Measurements from ENCODE around the gene ZNF839.
"Not testable (repeated sequence)": the region's sequence is repeated elsewhere in the genome, so short reads cannot be mapped to it uniquely, and the experiment has no call there.

The ZNF839 gene

GRCh38 chr14:102348376-102348775, 28.8 kb downstream of the ZNF839 start:
- H3F3A ChIP-seq (ENCODE audit: low read depth), result no peaks in the 10 kb centered on the region

GRCh38 chr14:102351023-102351422, 31.5 kb downstream of the ZNF839 start:
- no peaks in the 10 kb centered on the region for H3F3A ChIP-seq (ENCODE audit: low read depth)
- no peaks in the 10 kb centered on the region for H3K9me2 ChIP-seq (replicated peaks; ENCODE audit: low read depth, low read length)
- peaks cover 26% of the 10 kb centered on the region; the same call in 1 of the 2 replicates for H3K36me3 ChIP-seq (ENCODE audit: insufficient read depth, low read length)
- H4K20me1 ChIP-seq (ENCODE audit: insufficient read depth, low read length, poor library complexity, severe bottlenecking), result no peaks in the 10 kb centered on the region
- no peak overlapping the region for H2AFZ ChIP-seq (ENCODE audit: low read length)
- TF ChIP-seq CTCF (conservative IDR thresholded peaks at IDR 0.05; ENCODE audit: low read length) (no peak), EZH2phosphoT487 (IDR thresholded peaks at IDR 0.05; ENCODE audit: borderline replicate concordance) (no peak)
- H3K9me3 ChIP-seq (ENCODE audit: insufficient read depth, low read depth, low read length), result no peaks in the 10 kb centered on the region
- no peak overlapping the region for H3K4me2 ChIP-seq (ENCODE audit: low read depth, low read length, poor library complexity, severe bottlenecking)
- H3K27me3 ChIP-seq (ENCODE audit: insufficient read depth, low read length, poor library complexity, severe bottlenecking), result no peaks in the 10 kb centered on the region
- H3K9ac ChIP-seq (ENCODE audit: low read depth, low read length, poor library complexity, severe bottlenecking), result no peak overlapping the region
- no peaks in the 10 kb centered on the region for H3K79me2 ChIP-seq (ENCODE audit: insufficient read depth, low read length)
- no peaks in the 10 kb centered on the region for H3K4me1 ChIP-seq (ENCODE audit: insufficient read depth, low read length, poor library complexity, severe bottlenecking)
- H3K4me3 ChIP-seq (ENCODE audit: low read length, poor library complexity, severe bottlenecking), result no peak overlapping the region

More at GRCh38 chr14:102348376-102348775, 28.8 kb downstream of the ZNF839 start:
- Histone ChIP-seq H3K79me2 (ENCODE audit: insufficient read depth, low read length) (no peaks in the 10 kb centered on the region), H3K4me2 (ENCODE audit: low read depth, low read length, poor library complexity, severe bottlenecking) (no peak overlapping the region), H3K9ac (ENCODE audit: low read depth, low read length, poor library complexity, severe bottlenecking) (no peak overlapping the region), H3K27me3 (ENCODE audit: insufficient read depth, low read length, poor library complexity, severe bottlenecking) (no peaks in the 10 kb centered on the region), H3K9me3 (ENCODE audit: insufficient read depth, low read depth, low read length) (no peaks in the 10 kb centered on the region), H3K4me3 (ENCODE audit: low read length, poor library complexity, severe bottlenecking) (no peak overlapping the region), H4K20me1 (ENCODE audit: insufficient read depth, low read length, poor library complexity, severe bottlenecking) (no peaks in the 10 kb centered on the region), H2AFZ (ENCODE audit: low read length) (no peak overlapping the region), H3K36me3 (ENCODE audit: insufficient read depth, low read length) (peaks cover 32% of the 10 kb centered on the region; the same call in 1 of the 2 replicates), H3K9me2 (replicated peaks; ENCODE audit: low read depth, low read length) (no peaks in the 10 kb centered on the region), H3K4me1 (ENCODE audit: insufficient read depth, low read length, poor library complexity, severe bottlenecking) (no peaks in the 10 kb centered on the region)
- TF ChIP-seq CTCF (conservative IDR thresholded peaks at IDR 0.05; ENCODE audit: low read length) (no peak), EZH2phosphoT487 (IDR thresholded peaks at IDR 0.05; ENCODE audit: borderline replicate concordance) (no peak)

- not testable (repeated sequence) for H3K4me2 ChIP-seq (ENCODE audit: low read depth, low read length, poor library complexity, severe bottlenecking); H3K79me2 ChIP-seq (ENCODE audit: insufficient read depth, low read length); H3K9me2 ChIP-seq (replicated peaks; ENCODE audit: low read depth, low read length); H3K9ac ChIP-seq (ENCODE audit: low read depth, low read length, poor library complexity, severe bottlenecking); H3F3A ChIP-seq (ENCODE audit: low read depth); H4K20me1 ChIP-seq (ENCODE audit: insufficient read depth, low read length, poor library complexity, severe bottlenecking); H3K9me3 ChIP-seq (ENCODE audit: insufficient read depth, low read depth, low read length); H3K4me1 ChIP-seq (ENCODE audit: insufficient read depth, low read length, poor library complexity, severe bottlenecking); H3K4me3 ChIP-seq (ENCODE audit: low read length, poor library complexity, severe bottlenecking); H3K27me3 ChIP-seq (ENCODE audit: insufficient read depth, low read length, poor library complexity, severe bottlenecking); H2AFZ ChIP-seq (ENCODE audit: low read length)
- peaks cover 26% of the 10 kb centered on the region; the same call in 1 of the 2 replicates for H3K36me3 ChIP-seq (ENCODE audit: insufficient read depth, low read length)
Observed at GRCh38 chr14:102351593-102351992, 32.0 kb downstream of the ZNF839 start.

- Histone ChIP-seq H3K36me3 (ENCODE audit: insufficient read depth, low read length) (peaks cover 21% of the 10 kb centered on the region; the same call in 1 of the 2 replicates), H2AFZ (ENCODE audit: low read length) (no peak overlapping the region), H3K9ac (ENCODE audit: low read depth, low read length, poor library complexity, severe bottlenecking) (no peak overlapping the region), H3K4me1 (ENCODE audit: insufficient read depth, low read length, poor library complexity, severe bottlenecking) (no peaks in the 10 kb centered on the region), H3K9me2 (replicated peaks; ENCODE audit: low read depth, low read length) (no peaks in the 10 kb centered on the region), H3F3A (ENCODE audit: low read depth) (no peaks in the 10 kb centered on the region), H3K9me3 (ENCODE audit: insufficient read depth, low read depth, low read length) (no peaks in the 10 kb centered on the region), H3K4me2 (ENCODE audit: low read depth, low read length, poor library complexity, severe bottlenecking) (no peak overlapping the region), H3K27me3 (ENCODE audit: insufficient read depth, low read length, poor library complexity, severe bottlenecking) (no peaks in the 10 kb centered on the region), H4K20me1 (ENCODE audit: insufficient read depth, low read length, poor library complexity, severe bottlenecking) (no peaks in the 10 kb centered on the region), H3K4me3 (ENCODE audit: low read length, poor library complexity, severe bottlenecking) (no peak overlapping the region), H3K79me2 (ENCODE audit: insufficient read depth, low read length) (no peaks in the 10 kb centered on the region)
- TF ChIP-seq CTCF (conservative IDR thresholded peaks at IDR 0.05; ENCODE audit: low read length) (no peak), EZH2phosphoT487 (IDR thresholded peaks at IDR 0.05; ENCODE audit: borderline replicate concordance) (no peak)
Observed at GRCh38 chr14:102352213-102352612, 32.7 kb downstream of the ZNF839 start.

Data from Loucy (cell line).